Fibroblast of lung (primary cell): ENCODE results near the gene KAT2B.

Experiments used
- CTCF ChIP-seq, 2 donors: IDR thresholded peaks in 1 of 2; conservative IDR thresholded peaks in 1 of 2; 1 replicate in 1 of 2; 2 replicates in 1 of 2; pipeline ENCODE4 v1.5.1; 2011 to 2012; ENCODE audit warnings: low read length in 2 of 2, control low read depth in 1 of 2, inconsistent platforms in 1 of 2, low read depth in 1 of 2, mild to moderate bottlenecking in 1 of 2
- EZH2 ChIP-seq: IDR thresholded peaks from 2 replicates; pipeline ENCODE4 v1.5.1; 2012; ENCODE audit warnings: low read length, control low read depth, mild to moderate bottlenecking; ENCODE audit errors: missing control alignments

- TF ChIP-seq CTCF (conservative IDR thresholded peaks at IDR 0.05 in 1 of 2, IDR thresholded peaks at IDR 0.05 in 1 of 2; ENCODE audit: low read depth in 1 of 2, low read length in 2 of 2) (no peak), EZH2 (no peak)
Measured at GRCh38 chr3:20042331-20042730, 2.1 kb downstream of the KAT2B start.
